ENCODE measurements around the gene DSCAM. TPM values are rescaled to one million over a fixed set of nuclear protein-coding genes. Genes with fewer than 3 reads are reported as not detected.

The DSCAM gene
- total and polyA plus RNA-seq, 3 donors from 2014 or later = 0.70 to 2.3 (median 2.0) TPM

DNA sequence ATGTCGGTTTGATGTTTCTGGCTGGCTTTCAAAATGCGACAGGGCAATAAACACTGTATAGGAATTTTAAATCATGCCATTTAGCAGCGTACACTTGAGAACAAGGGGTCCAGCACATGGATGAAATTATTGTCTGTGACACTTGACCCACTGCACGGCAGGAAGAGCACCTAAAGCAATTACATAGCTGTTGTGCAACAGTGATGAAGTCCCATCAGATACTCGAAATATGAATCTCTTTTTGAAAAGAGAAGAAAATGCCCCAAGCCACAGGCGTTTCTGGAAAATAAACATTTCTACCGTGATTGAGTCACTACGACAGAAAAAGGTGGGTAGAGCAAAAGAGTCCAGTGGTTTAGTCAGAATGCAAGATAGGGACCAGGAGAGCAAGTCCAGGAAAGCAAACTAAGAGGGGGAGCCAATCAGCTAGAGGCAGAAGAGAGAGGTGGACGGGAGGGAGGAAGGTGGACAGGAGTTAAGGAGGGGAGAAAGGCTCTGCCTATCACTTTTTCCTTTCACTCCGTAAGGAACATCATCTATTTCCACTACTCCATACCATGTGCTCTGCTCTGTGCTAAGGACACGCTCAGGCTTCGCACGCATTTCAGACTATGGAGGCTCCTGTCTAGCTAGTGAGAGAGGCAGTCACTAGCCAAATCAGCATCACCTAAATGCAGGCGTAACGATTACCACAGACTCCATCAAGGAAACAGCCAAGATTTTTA is 6.4 kb downstream of the DSCAM start:
- no peaks in the 10 kb centered on the region for H3K9me3 ChIP-seq
- intact Hi-C loops (cut with DNase I; ENCODE audit: low total_unique reads) = no loop called here
- H3K27me3 ChIP-seq = no peaks in the 10 kb centered on the region
- no peaks in the 10 kb centered on the region for H3K36me3 ChIP-seq (ENCODE audit: low read depth, missing control alignments)
- no peak overlapping the region for H3K4me3 ChIP-seq
- TF ChIP-seq, protein P1, sequence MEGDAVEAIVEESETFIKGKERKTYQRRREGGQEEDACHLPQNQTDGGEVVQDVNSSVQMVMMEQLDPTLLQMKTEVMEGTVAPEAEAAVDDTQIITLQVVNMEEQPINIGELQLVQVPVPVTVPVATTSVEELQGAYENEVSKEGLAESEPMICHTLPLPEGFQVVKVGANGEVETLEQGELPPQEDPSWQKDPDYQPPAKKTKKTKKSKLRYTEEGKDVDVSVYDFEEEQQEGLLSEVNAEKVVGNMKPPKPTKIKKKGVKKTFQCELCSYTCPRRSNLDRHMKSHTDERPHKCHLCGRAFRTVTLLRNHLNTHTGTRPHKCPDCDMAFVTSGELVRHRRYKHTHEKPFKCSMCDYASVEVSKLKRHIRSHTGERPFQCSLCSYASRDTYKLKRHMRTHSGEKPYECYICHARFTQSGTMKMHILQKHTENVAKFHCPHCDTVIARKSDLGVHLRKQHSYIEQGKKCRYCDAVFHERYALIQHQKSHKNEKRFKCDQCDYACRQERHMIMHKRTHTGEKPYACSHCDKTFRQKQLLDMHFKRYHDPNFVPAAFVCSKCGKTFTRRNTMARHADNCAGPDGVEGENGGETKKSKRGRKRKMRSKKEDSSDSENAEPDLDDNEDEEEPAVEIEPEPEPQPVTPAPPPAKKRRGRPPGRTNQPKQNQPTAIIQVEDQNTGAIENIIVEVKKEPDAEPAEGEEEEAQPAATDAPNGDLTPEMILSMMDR (IDR thresholded peaks at IDR 0.05) = no peak
- no peak for TF ChIP-seq POLR2A (IDR thresholded peaks at IDR 0.05)
- no peak for DNase-seq
- no peak overlapping the region for H3K27ac ChIP-seq
- H3K4me1 ChIP-seq = no peaks in the 10 kb centered on the region
- WGBS, 2 donors = 52 to 53% methylated on average over 15 of the region's 15 CpGs

DNA sequence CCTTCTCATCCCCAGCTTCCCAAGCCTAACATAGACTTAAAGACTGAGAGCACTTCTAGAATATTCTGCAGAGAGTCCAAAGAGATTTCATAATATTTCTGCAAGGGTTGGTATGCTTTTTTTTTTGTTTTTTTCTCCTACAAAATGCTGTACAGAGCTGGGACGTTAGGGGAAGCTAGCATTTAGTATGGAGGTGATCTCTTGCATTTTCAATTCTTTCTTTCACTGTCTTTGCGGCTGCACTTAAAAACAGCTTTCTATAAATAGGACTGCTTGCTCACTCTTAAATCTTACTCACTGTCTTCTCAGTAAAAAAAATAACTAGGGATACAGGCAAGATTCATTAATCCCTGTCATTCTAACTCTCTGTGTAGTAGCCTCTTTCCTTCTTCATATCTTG is 7.4 kb downstream of the DSCAM start:
- H3K36me3 ChIP-seq (ENCODE audit: low read depth, missing control alignments) = no peaks in the 10 kb centered on the region
- intact Hi-C loops (cut with DNase I; ENCODE audit: low total_unique reads) = no loop called here
- no peak for DNase-seq
- no peaks in the 10 kb centered on the region for H3K4me1 ChIP-seq
- H3K27me3 ChIP-seq = no peaks in the 10 kb centered on the region
- TF ChIP-seq POLR2A (IDR thresholded peaks at IDR 0.05) = no peak
- TF ChIP-seq, protein P1 (IDR thresholded peaks at IDR 0.05) = no peak
- no peak overlapping the region for H3K27ac ChIP-seq
- 56 to 63% methylated on average over 2 of the region's 2 CpGs for WGBS, 2 donors
- H3K9me3 ChIP-seq = no peaks in the 10 kb centered on the region
- no peak overlapping the region for H3K4me3 ChIP-seq

DNA sequence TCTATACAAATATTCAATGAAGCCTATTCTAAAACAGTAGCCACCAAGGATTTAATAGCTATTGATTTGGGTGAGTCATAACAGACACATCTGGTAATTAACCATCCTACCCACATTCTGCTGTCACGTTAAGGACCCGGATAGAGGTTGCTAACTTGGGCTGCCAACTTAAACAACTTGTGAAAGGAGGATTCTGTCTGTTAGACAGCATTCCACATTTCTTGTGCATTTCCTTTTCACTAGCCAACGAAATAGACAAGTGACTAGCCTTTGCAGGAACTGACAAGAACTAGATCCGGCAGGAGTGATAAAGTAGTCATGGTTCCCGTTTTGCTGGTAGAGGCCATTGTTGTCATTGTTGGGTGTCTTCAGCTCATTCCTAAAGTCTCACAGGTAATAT is 9.5 kb downstream of the DSCAM start:
- Histone ChIP-seq H3K4me1 (no peaks in the 10 kb centered on the region), H3K4me3 (no peak overlapping the region), H3K27ac (no peak overlapping the region), H3K36me3 (ENCODE audit: low read depth, missing control alignments) (no peaks in the 10 kb centered on the region), H3K9me3 (no peaks in the 10 kb centered on the region), H3K27me3 (no peaks in the 10 kb centered on the region)
- TF ChIP-seq, protein P1 (IDR thresholded peaks at IDR 0.05) = no peak
- no peak for TF ChIP-seq POLR2A (IDR thresholded peaks at IDR 0.05)
- no peak for DNase-seq
- 70 to 86% methylated on average over 5 of the region's 5 CpGs for WGBS, 2 donors
- intact Hi-C loops (cut with DNase I; ENCODE audit: low total_unique reads) = no loop called here

DNA sequence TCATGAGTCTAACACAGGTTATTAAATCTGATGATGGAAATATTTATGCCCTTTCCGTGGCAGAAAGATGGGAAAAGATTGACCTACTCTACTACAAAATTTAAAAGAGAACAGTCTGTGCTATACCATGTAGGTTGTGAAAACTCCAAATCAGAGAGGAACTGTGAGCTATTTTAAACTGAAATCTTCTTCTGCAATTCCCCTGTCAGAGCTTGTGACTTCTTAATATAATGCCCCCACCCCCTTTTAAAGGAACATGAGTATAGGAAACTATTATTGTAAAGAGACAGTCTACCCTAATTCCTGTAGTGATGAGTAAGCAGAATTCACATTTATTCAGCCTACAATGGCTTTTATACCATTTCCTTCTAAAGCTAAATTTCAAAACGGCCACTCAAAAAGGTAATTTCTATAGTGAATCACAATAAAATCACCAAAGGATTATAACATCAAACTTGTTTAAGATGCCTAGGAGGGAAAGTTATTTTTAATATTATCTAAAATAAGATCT is 11.7 kb downstream of the DSCAM start:
- Histone ChIP-seq H3K4me3 (no peak overlapping the region), H3K27ac (no peak overlapping the region), H3K36me3 (ENCODE audit: low read depth, missing control alignments) (no peaks in the 10 kb centered on the region), H3K4me1 (no peaks in the 10 kb centered on the region), H3K9me3 (no peaks in the 10 kb centered on the region), H3K27me3 (no peaks in the 10 kb centered on the region)
- TF ChIP-seq, protein P1 (IDR thresholded peaks at IDR 0.05) = no peak
- no peak for TF ChIP-seq POLR2A (IDR thresholded peaks at IDR 0.05)
- intact Hi-C loops (cut with DNase I; ENCODE audit: low total_unique reads) = no loop called here
- 61 to 69% methylated on average over 2 of the region's 2 CpGs for WGBS, 2 donors
- DNase-seq = no peak

DNA sequence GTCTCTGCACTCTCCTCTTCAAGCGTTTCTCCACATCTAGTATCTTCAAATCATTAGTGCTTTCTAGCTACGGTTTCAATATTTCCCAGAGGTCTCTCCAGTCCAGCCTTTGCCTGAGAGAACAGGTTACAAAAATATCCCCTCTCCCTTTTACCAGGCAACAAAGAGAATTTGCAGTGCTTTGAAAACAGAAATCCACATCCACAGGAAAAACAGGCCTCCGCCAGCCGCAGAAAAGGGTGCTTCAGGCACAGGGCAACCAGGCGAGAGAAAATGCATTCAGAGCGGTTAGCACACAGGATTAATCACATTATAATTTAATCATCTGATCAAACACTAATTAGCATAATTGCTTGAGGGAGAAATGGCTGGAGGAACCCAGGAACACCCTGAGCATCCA is 13.8 kb downstream of the DSCAM start:
- no peaks in the 10 kb centered on the region for H3K9me3 ChIP-seq
- TF ChIP-seq, protein P1 (IDR thresholded peaks at IDR 0.05) = no peak
- TF ChIP-seq POLR2A (IDR thresholded peaks at IDR 0.05) = no peak

More for the DNA sequence above, 13.8 kb downstream of the DSCAM start:
- Histone ChIP-seq H3K4me3 (no peak overlapping the region), H3K27me3 (no peaks in the 10 kb centered on the region), H3K27ac (no peak overlapping the region), H3K36me3 (ENCODE audit: low read depth, missing control alignments) (no peaks in the 10 kb centered on the region), H3K4me1 (no peaks in the 10 kb centered on the region)
- 83 to 96% methylated on average over 6 of the region's 6 CpGs for WGBS, 2 donors
- intact Hi-C loops (cut with DNase I; ENCODE audit: low total_unique reads) = no loop called here
- no peak for DNase-seq
